ENCODE data around the gene QPRT. TPM values are rescaled to one million over a fixed set of nuclear protein-coding genes. Genes with fewer than 3 reads are reported as not detected.

The QPRT gene
- 4.8 TPM for total RNA-seq

DNA sequence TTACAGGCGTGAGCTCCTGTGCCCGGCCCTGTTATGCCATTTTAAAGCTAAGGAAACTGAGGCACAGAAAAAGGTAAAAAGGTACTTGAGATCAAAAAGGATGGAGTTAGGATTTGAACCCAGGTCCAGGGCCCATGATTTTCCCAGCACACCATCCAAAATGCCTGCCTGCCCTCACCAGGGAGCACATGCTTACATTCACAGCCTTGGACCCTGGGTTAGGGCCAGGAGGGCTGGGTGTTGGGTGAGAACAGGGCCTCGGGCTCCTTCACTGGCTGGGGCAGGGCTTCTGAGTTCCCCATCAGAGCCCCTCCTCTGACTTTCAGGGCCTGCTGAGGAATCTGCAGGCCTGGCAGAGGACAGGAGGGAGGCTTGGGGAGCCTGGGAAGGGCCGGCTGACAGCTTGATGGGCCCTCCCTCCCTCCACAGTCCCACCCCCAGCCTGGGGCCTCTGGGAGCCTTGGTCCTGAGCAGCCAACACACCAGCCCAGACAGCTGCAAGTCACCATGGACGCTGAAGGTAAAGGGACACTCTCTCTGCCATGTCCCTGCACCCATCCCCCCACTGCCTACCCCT, at the start of gene QPRT:
QPRT (plus strand) TSS at position 490 of the 577 bp plus-strand sequence; CDS start at position 508, 18 bp downstream.

GRCh38 chr16:29663016-29663806, 15.8 kb upstream of the QPRT start, which contains the start of gene SPN:
Gene SPN (plus strand): TSS chr16:29663247. CDS start chr16:29663729, 482 bp downstream.

GRCh38 chr16:29745853-29746345, 66.9 kb downstream of the QPRT start, which contains the start of gene C16orf54:
Gene C16orf54 (minus strand): TSS chr16:29745990. CDS start chr16:29744951, 1,039 bp downstream.

Other genes starting within 250 kb of the QPRT start
- gene BOLA2, start 224.8 kb upstream of the QPRT start, total RNA-seq = 38.1 TPM
- 3.9 TPM for gene SLX1B, start 224.6 kb upstream of the QPRT start, total RNA-seq
- 2.1 TPM for gene SULT1A4, start 219.3 kb upstream of the QPRT start, total RNA-seq
- gene NPIPB12, start 172.8 kb upstream of the QPRT start, total RNA-seq = 24.7 TPM
- gene SPN, start 15.9 kb upstream of the QPRT start, total RNA-seq = 0.23 TPM
- 0.69 TPM for gene C16orf54, start 66.8 kb downstream of the QPRT start, total RNA-seq
- not detected for gene ZG16, start 99.1 kb downstream of the QPRT start, total RNA-seq
- 48.0 TPM for gene KIF22, start 111.6 kb downstream of the QPRT start, total RNA-seq
- 275 TPM for gene MAZ, start 127.3 kb downstream of the QPRT start, total RNA-seq
- 34.1 TPM for gene PRRT2, start 133.0 kb downstream of the QPRT start, total RNA-seq
- 10.6 TPM for gene PAGR1, start 137.0 kb downstream of the QPRT start, total RNA-seq
- 9.2 TPM for gene MVP, start 141.3 kb downstream of the QPRT start, total RNA-seq
- gene CDIPT, start 184.0 kb downstream of the QPRT start, total RNA-seq = 61.1 TPM
- gene SEZ6L2, start 220.4 kb downstream of the QPRT start, total RNA-seq = 88.1 TPM
- gene ASPHD1, start 221.3 kb downstream of the QPRT start, total RNA-seq = 14.8 TPM
- gene KCTD13, start 247.0 kb downstream of the QPRT start, total RNA-seq = 21.5 TPM